CD14-positive monocyte (primary cell): ENCODE results near the gene RNF213. TPM values are rescaled to one million over a fixed set of nuclear protein-coding genes. Genes with fewer than 3 reads are reported as not detected.

Experiments
- DNase-seq, 3 donors: peaks; one replicate each; pipeline ENCODE4 v3.0.0-alpha.2; 2011 to 2022
- H2AFZ ChIP-seq: 2 replicates; pipeline ENCODE4 v1.6.0; 2012; ENCODE audit warnings: mild to moderate bottlenecking, low read depth, low read length, inconsistent platforms; ENCODE audit not compliant: insufficient read depth, poor library complexity, severe bottlenecking
- H3K27ac ChIP-seq, 2 donors: 1 replicate in 1 of 2; 2 replicates in 1 of 2; pipeline ENCODE4 v1.5.1; 2012 to 2013; ENCODE audit warnings: low read length in 2 of 2, control low read depth in 1 of 2, inconsistent platforms in 1 of 2, low read depth in 1 of 2, mild to moderate bottlenecking in 1 of 2
- H3K27me3 ChIP-seq, 2 donors: one replicate each; pipeline versions ENCODE4 v1.6.0 to v1.6.1; 2011 to 2013; ENCODE audit warnings: low read length in 2 of 2; ENCODE audit not compliant: control insufficient read depth in 2 of 2, insufficient read depth in 2 of 2
- H3K36me3 ChIP-seq, 2 donors: replicated peaks in 1 of 2; 1 replicate in 1 of 2; 2 replicates in 1 of 2; pipeline versions ENCODE4 v1.5.1 to v1.6.1; 2012 to 2013; ENCODE audit warnings: low read length in 2 of 2, control low read depth in 1 of 2, inconsistent platforms in 1 of 2, mild to moderate bottlenecking in 1 of 2; ENCODE audit not compliant: insufficient read depth in 2 of 2, control insufficient read depth in 1 of 2
- H3K4me1 ChIP-seq, 2 donors: 1 replicate in 1 of 2; 2 replicates in 1 of 2; pipeline versions ENCODE4 v1.5.1 to v1.6.1; 2012 to 2013; ENCODE audit warnings: low read length in 2 of 2, control low read depth in 1 of 2, inconsistent platforms in 1 of 2, mild to moderate bottlenecking in 1 of 2, moderate library complexity in 1 of 2; ENCODE audit not compliant: insufficient read depth in 2 of 2, control insufficient read depth in 1 of 2
- H3K4me2 ChIP-seq: replicated peaks from 2 replicates; pipeline ENCODE3; 2012; ENCODE audit warnings: low read length, moderate library complexity, mild to moderate bottlenecking; ENCODE audit not compliant: poor library complexity, severe bottlenecking; ENCODE audit errors: extremely low read depth
- H3K4me3 ChIP-seq, 3 experiments: fragments of 200-600 bp in 1 of 3; sonication (generic) in 1 of 3; replicated peaks in 1 of 3; 1 replicate in 2 of 3; 2 replicates in 1 of 3; pipeline ENCODE4 v1.5.1; 2011 to 2013; ENCODE audit warnings: low read length in 3 of 3, mild to moderate bottlenecking in 3 of 3, control low read depth in 2 of 3, low read depth in 2 of 3, inconsistent platforms in 1 of 3, moderate library complexity in 1 of 3
- H3K79me2 ChIP-seq: 2 replicates; pipeline ENCODE4 v1.6.0; 2012; ENCODE audit warnings: mild to moderate bottlenecking, control low read depth, inconsistent platforms, low read length, moderate library complexity; ENCODE audit not compliant: insufficient read depth
- H3K9ac ChIP-seq: 2 replicates; pipeline ENCODE4 v1.6.0; 2017; ENCODE audit warnings: low read length, mild to moderate bottlenecking; ENCODE audit not compliant: insufficient read depth, poor library complexity, severe bottlenecking
- H3K9me3 ChIP-seq, 2 donors: replicated peaks in 1 of 2; 1 replicate in 1 of 2; 2 replicates in 1 of 2; pipeline versions ENCODE4 v1.5.1 to v1.6.1; 2012 to 2013; ENCODE audit warnings: low read length in 2 of 2, control low read depth in 1 of 2; ENCODE audit not compliant: control insufficient read depth in 1 of 2, insufficient read depth in 1 of 2
- H4K20me1 ChIP-seq: 2 replicates; pipeline ENCODE4 v1.6.0; 2012; ENCODE audit warnings: mild to moderate bottlenecking, low read length, control low read depth, moderate library complexity; ENCODE audit not compliant: insufficient read depth
- H3K27ac Mint-ChIP-seq, 7 donors: one replicate each; pipeline ENCODE4 v1.8.0; 2020; ENCODE audit warnings: mild to moderate bottlenecking in 7 of 7, mixed read lengths in 7 of 7, moderate library complexity in 6 of 7, inconsistent platforms in 2 of 7
- H3K27me3 Mint-ChIP-seq, 3 donors: one replicate each; pipeline ENCODE4 v1.8.0; 2021 to 2022; ENCODE audit warnings: low read depth in 3 of 3, mild to moderate bottlenecking in 3 of 3, mixed read lengths in 3 of 3, moderate library complexity in 3 of 3, inconsistent platforms in 1 of 3
- H3K36me3 Mint-ChIP-seq, 2 donors: one replicate each; pipeline ENCODE4 v1.8.0; 2020; ENCODE audit warnings: mixed read lengths in 2 of 2, inconsistent platforms in 1 of 2, mild to moderate bottlenecking in 1 of 2
- H3K4me1 Mint-ChIP-seq: one replicate; pipeline ENCODE4 v1.8.0; 2020; ENCODE audit warnings: mild to moderate bottlenecking, mixed read lengths
- H3K4me3 Mint-ChIP-seq, 2 donors: one replicate each; pipeline ENCODE4 v1.8.0; 2020; ENCODE audit warnings: mild to moderate bottlenecking in 2 of 2, mixed read lengths in 2 of 2, moderate library complexity in 1 of 2
- H3K9me3 Mint-ChIP-seq, 7 donors: one replicate each; pipeline ENCODE4 v1.8.0; 2020 to 2022; ENCODE audit warnings: mixed read lengths in 7 of 7, mild to moderate bottlenecking in 6 of 7, moderate library complexity in 6 of 7, inconsistent platforms in 2 of 7
- WGBS: methylation state at CpG from one replicate; pipeline ENCODE4 v1.1.5; 2013; ENCODE audit warnings: missing lambda C conversion rate; ENCODE audit not compliant: insufficient coverage; 5-methylcytosine and 5-hydroxymethylcytosine counted together
- intact Hi-C, 2 donors: fragments of 100-400 bp; cut with micrococcal nuclease; formaldehyde crosslinking; loops; one replicate each; pipeline versions ENCODE4 v1.15.0 to v1.15.1; 2023
- polyA plus RNA-seq, 3 donors: library from polyadenylated mRNA; depleted of rRNA in 1 of 3; unstranded in 2 of 3; stranded (reverse) in 1 of 3; fragments of 300-500 nt in 2 of 3; fragments of >200 nt in 1 of 3; fragmentation: Illumina TruSeq in 2 of 3; gene quantifications; 1 replicate in 2 of 3; 2 replicates in 1 of 3; pipeline ENCODE4 v1.2.3, GENCODE V29; 2012 to 2021
- TF ChIP-seq, protein P1 (sequence below): fragments of 200-600 bp; IDR thresholded peaks from one replicate; pipeline ENCODE4 v1.8.0; 2022; ENCODE audit warnings: antibody characterized with exemption, mild to moderate bottlenecking

RNF213 gene
- polyA plus RNA-seq, 3 donors: 10.3 to 196 (median 18.1) TPM

DNA sequence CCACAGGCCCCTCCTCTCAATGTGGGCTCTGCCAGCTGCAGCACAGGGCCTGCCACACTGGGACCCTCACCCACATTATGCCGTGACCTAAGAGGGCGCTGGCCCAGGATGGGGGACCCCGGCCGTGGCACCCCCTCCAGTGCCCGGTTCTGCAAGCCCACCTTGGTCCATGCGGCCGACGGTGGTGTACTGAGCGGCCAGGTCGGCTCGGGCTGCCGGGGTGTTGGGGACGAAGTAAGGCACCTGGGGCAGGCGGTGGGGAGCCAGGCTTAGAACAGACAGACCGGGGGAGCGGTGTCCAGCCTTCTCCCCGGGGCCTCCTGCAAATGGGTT, 47.0 kb upstream of the RNF213 start:
- Histone ChIP-seq H3K4me2 (peak overlapping the region; percentile 59), H3K9me3 (no peaks in the 10 kb centered on the region), H3K36me3 (peaks cover 82 to 89% of the 10 kb centered on the region in 2 donors), H3K4me3 (peak overlapping the region in 1 of 3 experiments; percentile 57), H2AFZ (peak overlapping the region; percentile 53), H3K27me3 (peaks cover 0 to 3% of the 10 kb centered on the region in 2 donors), H3K9ac (peak overlapping the region; percentile 56), H4K20me1 (peaks cover 91% of the 10 kb centered on the region), H3K79me2 (peaks cover 20% of the 10 kb centered on the region), H3K4me1 (peaks cover 39 to 51% of the 10 kb centered on the region in 2 donors), H3K27ac (peak overlapping the region; percentile 85 to 91)
- peaks cover 44% of the 10 kb centered on the region for H3K4me1 Mint-ChIP-seq
- peak overlapping the region; percentile 88 to 96 (median 93) for H3K27ac Mint-ChIP-seq
- 95% methylated on average over 17 of the region's 17 CpGs for WGBS
- H3K9me3 Mint-ChIP-seq: peaks cover 0 to 8% (median 2%) of the 10 kb centered on the region in 7 donors
- peaks cover 10 to 35% (median 26%) of the 10 kb centered on the region in 3 donors for H3K27me3 Mint-ChIP-seq
- TF ChIP-seq, protein P1, sequence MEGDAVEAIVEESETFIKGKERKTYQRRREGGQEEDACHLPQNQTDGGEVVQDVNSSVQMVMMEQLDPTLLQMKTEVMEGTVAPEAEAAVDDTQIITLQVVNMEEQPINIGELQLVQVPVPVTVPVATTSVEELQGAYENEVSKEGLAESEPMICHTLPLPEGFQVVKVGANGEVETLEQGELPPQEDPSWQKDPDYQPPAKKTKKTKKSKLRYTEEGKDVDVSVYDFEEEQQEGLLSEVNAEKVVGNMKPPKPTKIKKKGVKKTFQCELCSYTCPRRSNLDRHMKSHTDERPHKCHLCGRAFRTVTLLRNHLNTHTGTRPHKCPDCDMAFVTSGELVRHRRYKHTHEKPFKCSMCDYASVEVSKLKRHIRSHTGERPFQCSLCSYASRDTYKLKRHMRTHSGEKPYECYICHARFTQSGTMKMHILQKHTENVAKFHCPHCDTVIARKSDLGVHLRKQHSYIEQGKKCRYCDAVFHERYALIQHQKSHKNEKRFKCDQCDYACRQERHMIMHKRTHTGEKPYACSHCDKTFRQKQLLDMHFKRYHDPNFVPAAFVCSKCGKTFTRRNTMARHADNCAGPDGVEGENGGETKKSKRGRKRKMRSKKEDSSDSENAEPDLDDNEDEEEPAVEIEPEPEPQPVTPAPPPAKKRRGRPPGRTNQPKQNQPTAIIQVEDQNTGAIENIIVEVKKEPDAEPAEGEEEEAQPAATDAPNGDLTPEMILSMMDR: no peak
- peak overlapping the region; percentile 53 to 65 for H3K4me3 Mint-ChIP-seq
- intact Hi-C loops: loop anchor here (5.0 kb wide), 2 partner anchors 39 to 61 kb away; no protein-coding TSS in a partner anchor
- H3K36me3 Mint-ChIP-seq: peaks cover 82 to 98% of the 10 kb centered on the region in 2 donors
- no peak for DNase-seq

DNA sequence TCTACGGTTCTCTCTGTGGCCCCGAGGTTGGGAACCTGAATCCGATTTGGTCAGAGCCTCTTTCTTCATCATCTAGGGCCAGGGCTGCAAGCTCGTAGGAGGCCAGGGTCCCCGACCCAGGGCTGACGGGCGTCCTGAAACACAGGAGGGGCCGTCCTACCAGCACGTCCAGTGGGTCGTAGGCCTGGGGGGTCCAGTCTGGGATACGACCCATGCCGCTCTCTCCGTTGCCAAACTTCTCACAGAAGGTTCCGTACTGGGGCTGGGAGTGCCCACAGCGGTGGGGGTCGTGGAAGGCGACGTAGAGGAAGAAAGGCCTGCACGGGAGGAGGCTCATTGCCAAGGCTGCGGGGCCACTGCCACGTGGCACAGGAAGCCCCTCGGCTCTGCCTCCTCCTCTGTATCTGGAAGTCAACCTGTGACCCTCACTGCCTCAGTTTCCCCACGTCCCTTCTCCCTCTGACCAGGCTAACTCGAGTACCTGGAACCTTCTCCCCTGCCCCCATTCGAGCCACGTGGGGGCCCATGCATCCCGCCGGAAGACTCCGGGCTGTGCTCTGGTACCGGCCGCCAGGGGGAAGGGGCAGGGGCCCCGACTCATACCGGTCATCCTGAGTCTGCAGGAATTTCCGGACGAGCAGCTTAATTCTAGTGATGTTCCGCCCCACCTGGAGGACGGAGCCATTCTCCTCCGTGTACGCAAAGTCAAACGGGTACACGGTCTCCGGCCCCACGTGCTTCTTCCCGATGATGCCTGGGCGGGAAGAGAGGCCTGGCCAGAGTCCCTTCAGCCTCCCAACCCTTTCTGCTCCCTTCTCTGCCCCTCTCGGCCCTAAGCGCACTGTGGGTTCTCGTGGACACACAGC, 46.4 kb upstream of the RNF213 start:
- peaks cover 10 to 37% (median 26%) of the 10 kb centered on the region in 3 donors for H3K27me3 Mint-ChIP-seq
- H3K4me1 Mint-ChIP-seq: peaks cover 50% of the 10 kb centered on the region
- peak overlapping the region; percentile 74 to 96 (median 93) for H3K27ac Mint-ChIP-seq
- Histone ChIP-seq H3K4me1 (peaks cover 45 to 57% of the 10 kb centered on the region in 2 donors), H3K4me2 (peak overlapping the region; percentile 59), H3K36me3 (peaks cover 75 to 83% of the 10 kb centered on the region in 2 donors), H3K27me3 (peaks cover 0 to 3% of the 10 kb centered on the region in 2 donors), H4K20me1 (peaks cover 91% of the 10 kb centered on the region), H3K9ac (peak overlapping the region; percentile 56), H3K4me3 (peak overlapping the region in 1 of 3 experiments; percentile 57), H3K27ac (peak overlapping the region; percentile 85 to 91), H3K79me2 (peaks cover 27% of the 10 kb centered on the region), H3K9me3 (no peaks in the 10 kb centered on the region), H2AFZ (no peak overlapping the region)
- peaks cover 0 to 8% (median 2%) of the 10 kb centered on the region in 7 donors for H3K9me3 Mint-ChIP-seq
- no peak for DNase-seq
- intact Hi-C loops: loop anchor here (5.0 kb wide), 2 partner anchors 38 to 62 kb away; no protein-coding TSS in a partner anchor
- TF ChIP-seq, protein P1: no peak
- no peak overlapping the region for H3K4me3 Mint-ChIP-seq
- 92% methylated on average over 46 of the region's 48 CpGs for WGBS
- peaks cover 77 to 95% of the 10 kb centered on the region in 2 donors for H3K36me3 Mint-ChIP-seq
